ENCODE measurements around the gene SOCS3.

GRCh38 chr17:78407387-78408000 lies 47.6 kb upstream of the SOCS3 start:
- no peak for TF ChIP-seq CTCF (conservative IDR thresholded peaks at IDR 0.05; ENCODE audit: low read length)
- TF ChIP-seq EZH2phosphoT487 (IDR thresholded peaks at IDR 0.05; ENCODE audit: borderline replicate concordance, low read depth, low read length), result no peak

Measured in OCI-LY7 (cell line).